ENCODE measurements around the gene RPS5. TPM values are rescaled to one million over a fixed set of nuclear protein-coding genes. Genes with fewer than 3 reads are reported as not detected.

The RPS5 gene
- polyA plus RNA-seq, 1 experiment = 1,927 TPM

GRCh38 chr19:58409010-58409790 is 22.1 kb downstream of the RPS5 start:
- Histone ChIP-seq H3K27me3 (ENCODE audit: control insufficient read depth, insufficient read depth, low read length) (no peaks in the 10 kb centered on the region), H3K27ac (ENCODE audit: low read depth, low read length) (peak overlapping the region; percentile 52), H3K9me3 (ENCODE audit: control insufficient read depth, insufficient read depth, low read length) (no peaks in the 10 kb centered on the region; the same call in 1 of the 2 replicates), H3K4me3 (ENCODE audit: low read depth, low read length) (peak overlapping the region; percentile 96)
- ChIA-PET CTCF (interaction anchor here (1.5 kb wide), 1 partner anchor 110 kb away, joined by 6 read pairs; no protein-coding TSS in a partner anchor), POLR2A (interaction anchor here (0.6 to 1.4 kb wide), 11 partner anchors 9 to 134 kb away, joined by 3 to 10 read pairs (median 4); partner anchors contain the start of genes TRIM28, ZBTB45, ZNF132 and ZNF324B)
- no peak for TF ChIP-seq CTCF (IDR thresholded peaks at IDR 0.05; ENCODE audit: low read depth, low read length)
- DNase-seq (ENCODE audit: low read depth, low spot score) = no peak

GRCh38 chr19:58416604-58417003 is 29.5 kb downstream of the RPS5 start:
- no peak for TF ChIP-seq CTCF (IDR thresholded peaks at IDR 0.05; ENCODE audit: low read depth, low read length)
- ChIA-PET CTCF (no interaction called here), POLR2A (interaction anchor here (0.6 kb wide), 1 partner anchor 47 kb away, joined by 3 read pairs; no protein-coding TSS in a partner anchor)
- Histone ChIP-seq H3K27me3 (ENCODE audit: control insufficient read depth, insufficient read depth, low read length) (no peaks in the 10 kb centered on the region), H3K4me3 (ENCODE audit: low read depth, low read length) (no peak overlapping the region), H3K9me3 (ENCODE audit: control insufficient read depth, insufficient read depth, low read length) (peaks cover 22% of the 10 kb centered on the region), H3K27ac (ENCODE audit: low read depth, low read length) (no peak overlapping the region)
- DNase-seq (ENCODE audit: low read depth, low spot score) = no peak

- no peaks in the 10 kb centered on the region for H3K27me3 ChIP-seq (ENCODE audit: control insufficient read depth, insufficient read depth, low read length)
- no peak overlapping the region for H3K4me3 ChIP-seq (ENCODE audit: low read depth, low read length)
- H3K27ac ChIP-seq (ENCODE audit: low read depth, low read length) = no peak overlapping the region
- POLR2A ChIA-PET = no interaction called here
- H3K9me3 ChIP-seq (ENCODE audit: control insufficient read depth, insufficient read depth, low read length) = peaks cover 22% of the 10 kb centered on the region
- CTCF ChIA-PET = no interaction called here
- no peak for DNase-seq (ENCODE audit: low read depth, low spot score)
- no peak for TF ChIP-seq CTCF (IDR thresholded peaks at IDR 0.05; ENCODE audit: low read depth, low read length)
Measured at GRCh38 chr19:58417071-58417470, 30.0 kb downstream of the RPS5 start.

- ChIA-PET POLR2A (no interaction called here), CTCF (no interaction called here)
- Histone ChIP-seq H3K4me3 (ENCODE audit: low read depth, low read length) (no peak overlapping the region), H3K9me3 (ENCODE audit: control insufficient read depth, insufficient read depth, low read length) (peaks cover 73% of the 10 kb centered on the region), H3K27ac (ENCODE audit: low read depth, low read length) (no peak overlapping the region), H3K27me3 (ENCODE audit: control insufficient read depth, insufficient read depth, low read length) (peaks cover 2% of the 10 kb centered on the region)
- DNase-seq (ENCODE audit: low read depth, low spot score) = no peak
- no peak for TF ChIP-seq CTCF (IDR thresholded peaks at IDR 0.05; ENCODE audit: low read depth, low read length)
Measured at GRCh38 chr19:58428617-58429016, 41.5 kb downstream of the RPS5 start.

GRCh38 chr19:58429745-58430144 is 42.7 kb downstream of the RPS5 start:
- CTCF ChIA-PET = no interaction called here
- Histone ChIP-seq H3K4me3 (ENCODE audit: low read depth, low read length) (no peak overlapping the region), H3K9me3 (ENCODE audit: control insufficient read depth, insufficient read depth, low read length) (peaks cover 84% of the 10 kb centered on the region), H3K27me3 (ENCODE audit: control insufficient read depth, insufficient read depth, low read length) (peaks cover 2% of the 10 kb centered on the region), H3K27ac (ENCODE audit: low read depth, low read length) (no peak overlapping the region)
- DNase-seq (ENCODE audit: low read depth, low spot score) = no peak
- POLR2A ChIA-PET = no interaction called here
- TF ChIP-seq CTCF (IDR thresholded peaks at IDR 0.05; ENCODE audit: low read depth, low read length) = no peak
